DND-41 (cell line): ENCODE results near the gene PLA2R1.

Experiments used
- ATAC-seq: fragments of 200-7000 bp; cut with Tn5 transposase; 3 replicates; pipeline ENCODE4 v1.9.1; 2021; ENCODE audit warnings: low read depth; ENCODE audit not compliant: insufficient read depth
- DNase-seq: peaks from one replicate; pipeline ENCODE4 v3.0.0-alpha.2; 2020
- H2AFZ ChIP-seq: 2 replicates; pipeline ENCODE4 v1.6.0; 2012; ENCODE audit warnings: low read depth, low read length
- H3K27ac ChIP-seq: 2 replicates; pipeline ENCODE4 v1.5.1; 2012; ENCODE audit warnings: low read length, inconsistent platforms
- H3K27me3 ChIP-seq: fragments of 200-600 bp; sonication (generic); 2 replicates; pipeline ENCODE4 v1.6.0; 2012; ENCODE audit warnings: low read length, mild to moderate bottlenecking, inconsistent platforms; ENCODE audit not compliant: insufficient read depth, poor library complexity
- H3K36me3 ChIP-seq: 2 replicates; pipeline ENCODE4 v1.5.1; 2012; ENCODE audit warnings: low read length, inconsistent platforms; ENCODE audit not compliant: insufficient read depth
- H3K4me1 ChIP-seq: 2 replicates; pipeline ENCODE4 v1.5.1; 2012; ENCODE audit warnings: mild to moderate bottlenecking, low read length; ENCODE audit not compliant: insufficient read depth
- H3K4me2 ChIP-seq: 2 replicates; pipeline ENCODE4 v1.6.0; 2012; ENCODE audit warnings: mild to moderate bottlenecking, moderate library complexity, low read length, inconsistent platforms; ENCODE audit not compliant: insufficient read depth
- H3K4me3 ChIP-seq, 2 experiments: fragments of 200-600 bp in 1 of 2; shearing (Covaris generic) in 1 of 2; 2 replicates each; pipeline ENCODE4 v1.5.1; 2012 to 2016; ENCODE audit warnings: inconsistent platforms in 2 of 2, low read length in 2 of 2, mild to moderate bottlenecking in 2 of 2, low read depth in 1 of 2, moderate library complexity in 1 of 2
- H3K79me2 ChIP-seq: 2 replicates; pipeline ENCODE4 v1.6.0; 2012; ENCODE audit warnings: low read length, inconsistent platforms; ENCODE audit not compliant: insufficient read depth
- H3K9ac ChIP-seq: 2 replicates; pipeline ENCODE4 v1.6.0; 2012; ENCODE audit warnings: low read depth, mild to moderate bottlenecking, inconsistent platforms, low read length, moderate library complexity
- H3K9me3 ChIP-seq: 2 replicates; pipeline ENCODE4 v1.5.1; 2012; ENCODE audit warnings: low read length, moderate library complexity, mild to moderate bottlenecking, inconsistent platforms; ENCODE audit not compliant: insufficient read depth, severe bottlenecking
- H4K20me1 ChIP-seq: 2 replicates; pipeline ENCODE4 v1.6.0; 2012; ENCODE audit warnings: low read length; ENCODE audit not compliant: insufficient read depth
- CTCF ChIP-seq: IDR thresholded peaks from 2 replicates; pipeline ENCODE4 v1.5.1; 2012; ENCODE audit warnings: borderline replicate concordance, low read length, moderate library complexity, mild to moderate bottlenecking; ENCODE audit not compliant: poor library complexity, severe bottlenecking; ENCODE audit errors: extremely low read depth
- EZH2 ChIP-seq: IDR thresholded peaks from 3 replicates; pipeline ENCODE4 v1.6.1; 2012; ENCODE audit warnings: borderline replicate concordance, low read depth, mild to moderate bottlenecking, moderate library complexity, low read length, inconsistent platforms; ENCODE audit not compliant: severe bottlenecking

Gene PLA2R1

GRCh38 chr2:160068906-160069305 is 6.5 kb upstream of the PLA2R1 start:
- Histone ChIP-seq H4K20me1 (no peaks in the 10 kb centered on the region), H3K27ac (no peak overlapping the region), H3K27me3 (no peaks in the 10 kb centered on the region), H3K36me3 (no peaks in the 10 kb centered on the region), H3K4me1 (no peaks in the 10 kb centered on the region), H3K9ac (no peak overlapping the region), H3K79me2 (no peaks in the 10 kb centered on the region), H2AFZ (no peak overlapping the region), H3K4me2 (no peak overlapping the region), H3K9me3 (peaks cover 13% of the 10 kb centered on the region), H3K4me3 (no peak overlapping the region)
- DNase-seq, result no peak
- no peak for ATAC-seq
- TF ChIP-seq EZH2 (no peak), CTCF (no peak)

GRCh38 chr2:160064916-160065315 is 2.5 kb upstream of the PLA2R1 start:
- Histone ChIP-seq H4K20me1 (no peaks in the 10 kb centered on the region), H3K27ac (no peak overlapping the region), H3K4me1 (no peaks in the 10 kb centered on the region), H3K4me3 (no peak overlapping the region), H3K27me3 (no peaks in the 10 kb centered on the region), H3K4me2 (no peak overlapping the region), H3K79me2 (no peaks in the 10 kb centered on the region), H2AFZ (no peak overlapping the region), H3K36me3 (no peaks in the 10 kb centered on the region), H3K9ac (no peak overlapping the region), H3K9me3 (peaks cover 13% of the 10 kb centered on the region)
- DNase-seq, result no peak
- TF ChIP-seq CTCF (no peak), EZH2 (no peak)
- no peak for ATAC-seq

GRCh38 chr2:160063879-160064612 is 1.6 kb upstream of the PLA2R1 start:
- Histone ChIP-seq H3K79me2 (no peaks in the 10 kb centered on the region), H3K36me3 (no peaks in the 10 kb centered on the region), H4K20me1 (no peaks in the 10 kb centered on the region), H3K9me3 (peaks cover 13% of the 10 kb centered on the region), H3K4me1 (no peaks in the 10 kb centered on the region), H3K9ac (no peak overlapping the region), H3K4me2 (no peak overlapping the region), H2AFZ (no peak overlapping the region), H3K27me3 (no peaks in the 10 kb centered on the region), H3K27ac (no peak overlapping the region), H3K4me3 (no peak overlapping the region)
- no peak for DNase-seq
- ATAC-seq, result no peak
- TF ChIP-seq CTCF, result no peak
- no peak for TF ChIP-seq EZH2

GRCh38 chr2:160063271-160063670 is 856 bp upstream of the PLA2R1 start:
- no peaks in the 10 kb centered on the region for H3K79me2 ChIP-seq
- H3K4me3 ChIP-seq, result no peak overlapping the region
- DNase-seq (no peak), ATAC-seq (no peak)
- H3K27me3 ChIP-seq, result no peaks in the 10 kb centered on the region
- H3K9ac ChIP-seq, result no peak overlapping the region
- H3K4me2 ChIP-seq, result no peak overlapping the region
- H3K27ac ChIP-seq, result no peak overlapping the region
- TF ChIP-seq CTCF, result no peak
- H4K20me1 ChIP-seq, result no peaks in the 10 kb centered on the region
- H3K4me1 ChIP-seq, result no peaks in the 10 kb centered on the region
- H3K9me3 ChIP-seq, result peaks cover 8% of the 10 kb centered on the region
- H3K36me3 ChIP-seq, result no peaks in the 10 kb centered on the region
- no peak overlapping the region for H2AFZ ChIP-seq
